ENCODE measurements around the gene LDB1. TPM values are rescaled to one million over a fixed set of nuclear protein-coding genes. Genes with fewer than 3 reads are reported as not detected.

The LDB1 gene
- total and polyA plus RNA-seq, 2 of the 13 experiments (the other 11 are each of a cell fraction or from before 2014, with no cell fraction given): 17.2 to 45.5 TPM

GRCh38 chr10:102132563-102133372 is 12.6 kb upstream of the LDB1 start, which contains the start of gene PPRC1 (continued):
- TF ChIP-seq DRAP1 (CRISPR knock-in tag; IDR thresholded peaks at IDR 0.05) (peak; percentile 85), CEBPG (CRISPR knock-in tag; IDR thresholded peaks at IDR 0.05) (peak; percentile 22), RERE (CRISPR knock-in tag; IDR thresholded peaks at IDR 0.05; ENCODE audit: low read depth) (no peak; the same call in 1 of the 2 replicates), NFYC (CRISPR knock-in tag; IDR thresholded peaks at IDR 0.05) (peak; percentile 71), SCMH1 (CRISPR knock-in tag; IDR thresholded peaks at IDR 0.05; ENCODE audit: borderline replicate concordance) (no peak), ZNF556 (CRISPR knock-in tag; IDR thresholded peaks at IDR 0.05; ENCODE audit: borderline replicate concordance) (no peak), SAFB2 (CRISPR knock-in tag; IDR thresholded peaks at IDR 0.05; ENCODE audit: borderline replicate concordance, low read depth) (peak; percentile 77; the same call in 1 of the 2 replicates), ZNF710 (CRISPR knock-in tag; IDR thresholded peaks at IDR 0.05; ENCODE audit: borderline replicate concordance) (0 out of 2 replicates have a peak, but pooled peaks have one; percentile 16), GTF2F1 (IDR thresholded peaks at IDR 0.05; ENCODE audit: low read length) (no peak), ZNF460 (CRISPR knock-in tag; IDR thresholded peaks at IDR 0.05; ENCODE audit: borderline replicate concordance) (no peak; the same call in 1 of the 2 replicates), ZFP82 (CRISPR knock-in tag; IDR thresholded peaks at IDR 0.05; ENCODE audit: borderline replicate concordance) (peak; percentile 87; the same call in 1 of the 2 replicates), REST (IDR thresholded peaks at IDR 0.05; ENCODE audit: borderline replicate concordance in 1 of 2, low read depth in 1 of 2, low read length in 2 of 2) (peak in 1 of 2 experiments; percentile 55; a peak in 1 of 4 replicates), ELF3 (CRISPR knock-in tag; IDR thresholded peaks at IDR 0.05) (peak; percentile 75), ZNF331 (CRISPR knock-in tag; IDR thresholded peaks at IDR 0.05) (peak; percentile 1; the same call in 1 of the 2 replicates), ZNF296 (CRISPR knock-in tag; conservative IDR thresholded peaks at IDR 0.05) (no peak), SP4 (CRISPR knock-in tag; IDR thresholded peaks at IDR 0.05) (peak; percentile 35; the same call in 1 of the 2 replicates), ZNF878 (CRISPR knock-in tag; IDR thresholded peaks at IDR 0.05) (no peak)
